Keratinocyte (primary cell): ENCODE data around the gene FOXO1. TPM values are rescaled to one million over a fixed set of nuclear protein-coding genes. Genes with fewer than 3 reads are reported as not detected.

Experiments
- DNase-seq: peaks from one replicate; pipeline ENCODE4 v3.0.0-alpha.2; 2011; ENCODE audit warnings: low read depth, missing footprints, low spot score
- FAIRE-seq: peaks from 2 replicates; lab custom pipeline; 2011; peaks lifted over from hg19 to GRCh38; lab: Jason Lieb, UNC
- H2AFZ ChIP-seq: 2 replicates; pipeline ENCODE4 v1.6.0; 2012; ENCODE audit warnings: low read length, control low read depth, inconsistent platforms; ENCODE audit not compliant: control insufficient read depth
- H3K27ac ChIP-seq: 2 replicates; pipeline ENCODE4 v1.5.1; 2011; ENCODE audit warnings: low read length; ENCODE audit not compliant: control insufficient read depth, insufficient read depth
- H3K27me3 ChIP-seq: 3 replicates; pipeline ENCODE4 v1.6.0; 2011; ENCODE audit warnings: low read length; ENCODE audit not compliant: control insufficient read depth, insufficient read depth; ENCODE audit errors: extremely low read depth
- H3K36me3 ChIP-seq, 2 experiments: 2 replicates in 1 of 2; 3 replicates in 1 of 2; pipeline ENCODE4 v1.5.1; 2011; ENCODE audit warnings: low read length in 2 of 2, mild to moderate bottlenecking in 1 of 2; ENCODE audit not compliant: control insufficient read depth in 2 of 2, insufficient read depth in 2 of 2; ENCODE audit errors: extremely low read depth in 1 of 2
- H3K4me1 ChIP-seq: 3 replicates; pipeline ENCODE4 v1.5.1; 2011; ENCODE audit warnings: low read length; ENCODE audit not compliant: control insufficient read depth, insufficient read depth; ENCODE audit errors: extremely low read depth
- H3K4me2 ChIP-seq: 3 replicates; pipeline ENCODE4 v1.6.0; 2011; ENCODE audit warnings: low read depth, low read length; ENCODE audit not compliant: control insufficient read depth, insufficient read depth; ENCODE audit errors: extremely low read depth
- H3K4me3 ChIP-seq, 3 experiments: fragments of 200-600 bp in 1 of 3; sonication (generic) in 1 of 3; 2 replicates in 2 of 3; 3 replicates in 1 of 3; pipeline ENCODE4 v1.5.1; 2011 to 2016; ENCODE audit warnings: low read length in 3 of 3, mild to moderate bottlenecking in 3 of 3, control low read depth in 2 of 3, inconsistent platforms in 1 of 3, low read depth in 1 of 3, mixed read lengths in 1 of 3, mixed run types in 1 of 3, moderate library complexity in 1 of 3; ENCODE audit not compliant: control insufficient read depth in 2 of 3, insufficient read depth in 2 of 3; ENCODE audit errors: extremely low read depth in 1 of 3
- H3K79me2 ChIP-seq: 2 replicates; pipeline ENCODE4 v1.6.0; 2012; ENCODE audit warnings: low read length; ENCODE audit not compliant: control insufficient read depth, insufficient read depth
- H3K9ac ChIP-seq: 3 replicates; pipeline ENCODE4 v1.6.0; 2011; ENCODE audit warnings: low read length; ENCODE audit not compliant: control insufficient read depth, insufficient read depth; ENCODE audit errors: extremely low read depth
- H3K9me1 ChIP-seq: 3 replicates; pipeline ENCODE4 v1.6.0; 2011; ENCODE audit warnings: low read length; ENCODE audit not compliant: control insufficient read depth, insufficient read depth; ENCODE audit errors: extremely low read depth
- H3K9me3 ChIP-seq: 2 replicates; pipeline ENCODE4 v1.5.1; 2012; ENCODE audit warnings: low read depth, low read length; ENCODE audit not compliant: control insufficient read depth
- H4K20me1 ChIP-seq: 3 replicates; pipeline ENCODE4 v1.6.0; 2011; ENCODE audit warnings: low read length; ENCODE audit not compliant: control insufficient read depth, insufficient read depth; ENCODE audit errors: extremely low read depth
- CTCF ChIP-seq, 3 experiments: IDR thresholded peaks in 1 of 3; conservative IDR thresholded peaks in 1 of 3; optimal IDR thresholded peaks in 1 of 3; 2 replicates in 2 of 3; 3 replicates in 1 of 3; pipeline versions ENCODE3 to v1.5.1; 2011; ENCODE audit warnings: low read length in 3 of 3, mild to moderate bottlenecking in 3 of 3, moderate library complexity in 2 of 3, control low read depth in 1 of 3, inconsistent platforms in 1 of 3; ENCODE audit not compliant: insufficient read depth in 2 of 3; ENCODE audit errors: extremely low read depth in 1 of 3
- EZH2 ChIP-seq: IDR thresholded peaks from one replicate; pipeline ENCODE4 v1.6.1; 2012; ENCODE audit warnings: inconsistent platforms, mild to moderate bottlenecking, low read length, moderate library complexity
- dilution Hi-C: fragments of 300-500 bp; cut with MboI; formaldehyde crosslinking; loops from one replicate; pipeline ENCODE4 v1.7.0; 2020; ENCODE audit warnings: low sequenced_read_pairs; ENCODE audit not compliant: extremely low pct_ligation_motif_present
- polyA plus RNA-seq, 5 experiments: library from polyadenylated mRNA; depleted of rRNA in 3 of 5; stranded (reverse) in 3 of 5; stranded (forward) in 1 of 5; unstranded in 1 of 5; fragments of >200 nt; gene quantifications; 1 replicate in 1 of 5; 2 replicates in 3 of 5; 3 replicates in 1 of 5; pipeline versions ENCODE4 v1.2.1 to v1.2.3, GENCODE V29; 2011 to 2012; ENCODE audit warnings: missing spikeins in 2 of 5, low read depth in 1 of 5, low replicate concordance in 1 of 5

The FOXO1 gene
- polyA plus RNA-seq, 1 donor (not counting 4 experiments of a cell fraction or from before 2014, with no cell fraction given), result 8.3 TPM

DNA sequence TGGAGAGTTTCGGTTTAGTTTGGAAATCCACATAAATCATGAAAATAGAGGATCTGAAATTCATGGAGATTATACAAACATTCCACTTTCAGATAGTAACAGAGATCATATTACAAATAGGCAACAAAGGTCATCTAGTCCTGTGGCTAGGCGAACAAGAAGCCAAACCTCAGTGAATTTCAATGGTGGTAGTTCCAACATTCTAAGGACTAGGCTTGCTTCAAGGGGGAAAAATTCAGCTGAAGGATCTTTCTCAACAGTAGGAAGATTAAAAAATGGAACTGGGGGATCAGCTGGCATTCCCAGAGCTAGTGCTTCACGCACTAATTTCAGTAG lies 47.0 kb downstream of the FOXO1 start:
- H3K4me3 ChIP-seq, result no peak overlapping the region
- H3K4me2 ChIP-seq, result no peak overlapping the region
- no peak overlapping the region for H3K9ac ChIP-seq
- H2AFZ ChIP-seq, result no peak overlapping the region
- H3K4me1 ChIP-seq, result peaks cover 9% of the 10 kb centered on the region
- no peak overlapping the region for H3K27ac ChIP-seq
- no peaks in the 10 kb centered on the region for H3K9me1 ChIP-seq
- TF ChIP-seq EZH2 (no peak), CTCF (optimal IDR thresholded peaks at IDR 0.05 in 1 of 3, IDR thresholded peaks at IDR 0.05 in 1 of 3, conservative IDR thresholded peaks at IDR 0.05 in 1 of 3; ENCODE audit: extremely low read depth in 1 of 3, insufficient read depth in 2 of 3, low read length in 3 of 3) (no peak)
- no peak for FAIRE-seq
- no peaks in the 10 kb centered on the region for H3K9me3 ChIP-seq
- DNase-seq, result no peak
- no peaks in the 10 kb centered on the region for H3K36me3 ChIP-seq
- dilution Hi-C loops, result no loop called here
- H4K20me1 ChIP-seq, result no peaks in the 10 kb centered on the region
- H3K27me3 ChIP-seq, result no peaks in the 10 kb centered on the region
- peaks cover 13% of the 10 kb centered on the region for H3K79me2 ChIP-seq

- Histone ChIP-seq H3K9ac (no peak overlapping the region), H3K4me2 (no peak overlapping the region), H3K4me1 (peaks cover 3% of the 10 kb centered on the region), H3K36me3 (no peaks in the 10 kb centered on the region), H4K20me1 (no peaks in the 10 kb centered on the region), H2AFZ (no peak overlapping the region), H3K27ac (no peak overlapping the region), H3K4me3 (no peak overlapping the region), H3K27me3 (no peaks in the 10 kb centered on the region), H3K79me2 (peaks cover 16% of the 10 kb centered on the region), H3K9me1 (no peaks in the 10 kb centered on the region), H3K9me3 (no peaks in the 10 kb centered on the region)
- dilution Hi-C loops, result no loop called here
- DNase-seq (no peak), FAIRE-seq (no peak)
- TF ChIP-seq CTCF (optimal IDR thresholded peaks at IDR 0.05 in 1 of 3, IDR thresholded peaks at IDR 0.05 in 1 of 3, conservative IDR thresholded peaks at IDR 0.05 in 1 of 3; ENCODE audit: extremely low read depth in 1 of 3, insufficient read depth in 2 of 3, low read length in 3 of 3) (no peak), EZH2 (no peak)
Observed at GRCh38 chr13:40618581-40619478, 47.6 kb downstream of the FOXO1 start.
